Lower leg skin (tissue), 3 donors: ENCODE results near the gene BEX3.

ENCODE experiments used
- POLR2A ChIP-seq, 2 donors: fragments of 450-650 bp; IDR thresholded peaks; one replicate each; pipeline ENCODE4 v1.6.1; 2016 to 2017; ENCODE audit warnings: antibody characterized with exemption in 2 of 2, mild to moderate bottlenecking in 1 of 2, moderate library complexity in 1 of 2
- TF ChIP-seq, protein P1 (sequence below), 3 donors: fragments of 450-650 bp; IDR thresholded peaks; one replicate each; pipeline ENCODE4 v1.5.1; 2016; ENCODE audit warnings: antibody characterized with exemption in 3 of 3, mild to moderate bottlenecking in 3 of 3, moderate library complexity in 2 of 3

DNA sequence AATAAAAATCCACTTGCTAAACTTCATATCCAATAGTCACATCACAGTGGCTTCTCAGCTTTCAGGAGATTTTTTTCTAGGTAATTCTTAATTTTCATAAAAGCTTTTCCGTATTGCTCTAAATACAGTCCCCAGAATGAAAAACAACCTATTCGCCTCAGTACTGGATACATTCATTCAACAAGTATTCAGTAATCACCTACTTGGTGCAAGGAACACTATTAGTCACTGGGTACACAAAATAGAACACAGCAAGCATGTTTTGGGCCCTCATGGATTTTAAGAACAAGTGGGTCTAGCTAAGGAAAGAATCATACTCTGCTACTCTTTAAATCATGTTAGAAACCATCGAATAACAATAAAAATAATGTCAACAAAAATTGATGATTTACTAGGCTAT lies 2.8 kb upstream of the BEX3 start:
- TF ChIP-seq, protein P1, sequence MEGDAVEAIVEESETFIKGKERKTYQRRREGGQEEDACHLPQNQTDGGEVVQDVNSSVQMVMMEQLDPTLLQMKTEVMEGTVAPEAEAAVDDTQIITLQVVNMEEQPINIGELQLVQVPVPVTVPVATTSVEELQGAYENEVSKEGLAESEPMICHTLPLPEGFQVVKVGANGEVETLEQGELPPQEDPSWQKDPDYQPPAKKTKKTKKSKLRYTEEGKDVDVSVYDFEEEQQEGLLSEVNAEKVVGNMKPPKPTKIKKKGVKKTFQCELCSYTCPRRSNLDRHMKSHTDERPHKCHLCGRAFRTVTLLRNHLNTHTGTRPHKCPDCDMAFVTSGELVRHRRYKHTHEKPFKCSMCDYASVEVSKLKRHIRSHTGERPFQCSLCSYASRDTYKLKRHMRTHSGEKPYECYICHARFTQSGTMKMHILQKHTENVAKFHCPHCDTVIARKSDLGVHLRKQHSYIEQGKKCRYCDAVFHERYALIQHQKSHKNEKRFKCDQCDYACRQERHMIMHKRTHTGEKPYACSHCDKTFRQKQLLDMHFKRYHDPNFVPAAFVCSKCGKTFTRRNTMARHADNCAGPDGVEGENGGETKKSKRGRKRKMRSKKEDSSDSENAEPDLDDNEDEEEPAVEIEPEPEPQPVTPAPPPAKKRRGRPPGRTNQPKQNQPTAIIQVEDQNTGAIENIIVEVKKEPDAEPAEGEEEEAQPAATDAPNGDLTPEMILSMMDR (IDR thresholded peaks at IDR 0.05) = no peak
- no peak for TF ChIP-seq POLR2A (IDR thresholded peaks at IDR 0.05)
